ENCODE results near the gene ELMO1. TPM values are rescaled to one million over a fixed set of nuclear protein-coding genes. Genes with fewer than 3 reads are reported as not detected.

ELMO1 gene
- total RNA-seq, 1 experiment from 2014 or later = 7.8 TPM

- Histone ChIP-seq H2BK15ac (ENCODE audit: low read depth, low read length) (no peak overlapping the region), H3K27ac (ENCODE audit: insufficient read length, low read depth, low read length) (no peak overlapping the region), H4K91ac (ENCODE audit: insufficient read length, low read depth, low read length) (no peak overlapping the region), H3K9me3 (ENCODE audit: control insufficient read depth, low read depth, low read length) (no peaks in the 10 kb centered on the region), H2AK5ac (ENCODE audit: insufficient read length, low read length) (no peak overlapping the region), H2AFZ (ENCODE audit: low read length) (no peak overlapping the region), H3K23me2 (ENCODE audit: insufficient read length, low read depth, low read length, poor library complexity, severe bottlenecking) (no peaks in the 10 kb centered on the region), H3K4me2 (ENCODE audit: insufficient read depth, insufficient read length, low read length) (no peak overlapping the region), H3K23ac (ENCODE audit: insufficient read length, low read depth, low read length) (no peak overlapping the region), H3K79me1 (ENCODE audit: insufficient read depth, low read depth, low read length, poor library complexity, severe bottlenecking) (no peaks in the 10 kb centered on the region), H4K20me1 (ENCODE audit: control insufficient read depth, insufficient read depth, insufficient read length) (no peaks in the 10 kb centered on the region), H3K14ac (ENCODE audit: insufficient read depth, low read length) (no peak overlapping the region), H4K8ac (replicated peaks; ENCODE audit: insufficient read length, low read depth, low read length) (no peak overlapping the region), H3K4me1 (ENCODE audit: insufficient read depth, low read length) (0 out of 2 replicates have a peak, but pooled peaks cover 2% of the 10 kb centered on the region), H3T11ph (ENCODE audit: low read length) (no peak overlapping the region), H3K79me2 (ENCODE audit: insufficient read depth, low read length) (no peaks in the 10 kb centered on the region), H3K27me3 (ENCODE audit: insufficient read depth, low read length) (no peaks in the 10 kb centered on the region), H2BK5ac (ENCODE audit: insufficient read length, low read length) (no peak overlapping the region), H4K5ac (ENCODE audit: insufficient read length, low read depth, low read length) (no peak overlapping the region), H3K18ac (ENCODE audit: insufficient read length, low read depth, low read length) (no peak overlapping the region), H2BK120ac (ENCODE audit: low read depth, low read length, poor library complexity, severe bottlenecking) (no peak overlapping the region), H2BK12ac (ENCODE audit: insufficient read length, low read depth, low read length) (no peak overlapping the region), H3K56ac (ENCODE audit: insufficient read length, low read depth, low read length) (no peak overlapping the region), H3K4ac (ENCODE audit: low read depth, low read length) (no peak overlapping the region), H2BK20ac (ENCODE audit: low read depth, low read length, poor library complexity, severe bottlenecking) (no peak overlapping the region), H3K9ac (ENCODE audit: extremely low read depth, insufficient read length, low read length) (no peak overlapping the region)
- no peak overlapping the region for H3K27ac Mint-ChIP-seq
- DNase-seq = no peak
- peaks cover 24 to 32% of the 10 kb centered on the region in 2 experiments for H3K4me1 Mint-ChIP-seq
- no CpG with 5 or more reads among the region's 13 CpGs for WGBS (ENCODE audit: extremely low coverage, insufficient read length, low lambda C conversion rate)
- H3K36me3 Mint-ChIP-seq (ENCODE audit: insufficient read depth in 1 of 3, low read depth in 3 of 3) = peaks cover 0 to 2% (median 0%) of the 10 kb centered on the region in 3 experiments; a peak in 1 of 7 replicates
- H3K9me3 Mint-ChIP-seq = no peaks in the 10 kb centered on the region
- TF ChIP-seq CTCF (conservative IDR thresholded peaks at IDR 0.05) = no peak
- H3K27me3 Mint-ChIP-seq (ENCODE audit: low read depth) = no peaks in the 10 kb centered on the region
- H3K4me3 Mint-ChIP-seq = no peak overlapping the region
Measured at GRCh38 chr7:37352251-37352880, 96.3 kb downstream of the ELMO1 start.
